OCI-LY1 (cell line): ENCODE measurements around the gene RANBP1.

Source experiments
- EZH2 ChIP-seq: fragments of 200-600 bp; sonication (generic), shearing (Covaris generic); IDR thresholded peaks from 2 replicates; pipeline ENCODE4 v1.8.0; 2017; ENCODE audit warnings: borderline replicate concordance, mixed run types, mild to moderate bottlenecking, antibody characterized with exemption, low read length, moderate library complexity, mixed read lengths
- TF ChIP-seq, protein P1 (sequence below): fragments of 200-600 bp; sonication (generic), shearing (Covaris generic); IDR thresholded peaks from 2 replicates; pipeline ENCODE4 v1.5.1; 2017; ENCODE audit warnings: mild to moderate bottlenecking, antibody characterized with exemption, low read length, moderate library complexity, mixed read lengths

DNA sequence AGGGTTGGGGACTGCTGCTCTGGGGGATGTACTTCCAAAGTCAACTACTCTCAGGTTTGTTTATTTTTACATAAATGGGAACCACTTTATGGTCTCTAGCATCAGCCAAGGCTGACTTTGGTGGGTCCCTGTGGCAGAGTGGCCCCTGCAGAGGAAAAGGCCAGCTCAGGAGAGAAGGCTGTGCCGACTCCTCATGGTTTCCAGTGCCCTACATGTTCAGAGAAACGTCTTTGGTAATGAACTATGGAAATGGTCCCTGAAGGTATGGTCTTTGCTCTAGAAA lies 12.7 kb downstream of the RANBP1 start:
- TF ChIP-seq, protein P1, sequence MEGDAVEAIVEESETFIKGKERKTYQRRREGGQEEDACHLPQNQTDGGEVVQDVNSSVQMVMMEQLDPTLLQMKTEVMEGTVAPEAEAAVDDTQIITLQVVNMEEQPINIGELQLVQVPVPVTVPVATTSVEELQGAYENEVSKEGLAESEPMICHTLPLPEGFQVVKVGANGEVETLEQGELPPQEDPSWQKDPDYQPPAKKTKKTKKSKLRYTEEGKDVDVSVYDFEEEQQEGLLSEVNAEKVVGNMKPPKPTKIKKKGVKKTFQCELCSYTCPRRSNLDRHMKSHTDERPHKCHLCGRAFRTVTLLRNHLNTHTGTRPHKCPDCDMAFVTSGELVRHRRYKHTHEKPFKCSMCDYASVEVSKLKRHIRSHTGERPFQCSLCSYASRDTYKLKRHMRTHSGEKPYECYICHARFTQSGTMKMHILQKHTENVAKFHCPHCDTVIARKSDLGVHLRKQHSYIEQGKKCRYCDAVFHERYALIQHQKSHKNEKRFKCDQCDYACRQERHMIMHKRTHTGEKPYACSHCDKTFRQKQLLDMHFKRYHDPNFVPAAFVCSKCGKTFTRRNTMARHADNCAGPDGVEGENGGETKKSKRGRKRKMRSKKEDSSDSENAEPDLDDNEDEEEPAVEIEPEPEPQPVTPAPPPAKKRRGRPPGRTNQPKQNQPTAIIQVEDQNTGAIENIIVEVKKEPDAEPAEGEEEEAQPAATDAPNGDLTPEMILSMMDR: no peak
- no peak for TF ChIP-seq EZH2
